Osteocyte (in vitro differentiated cells): ENCODE data around the gene ABL2. TPM values are rescaled to one million over a fixed set of nuclear protein-coding genes. Genes with fewer than 3 reads are reported as not detected.

Experiments used
- DNase-seq: peaks from one replicate; pipeline ENCODE4 v3.0.0; 2021; ENCODE audit warnings: mixed read lengths; ENCODE audit not compliant: unreplicated experiment; ENCODE audit errors: extremely low spot score
- H3K27ac Mint-ChIP-seq: one replicate; pipeline ENCODE4 v1.8.0; 2021; ENCODE audit warnings: mild to moderate bottlenecking, mixed read lengths; ENCODE audit not compliant: unreplicated experiment
- H3K27me3 Mint-ChIP-seq: one replicate; pipeline ENCODE4 v1.8.0; 2021; ENCODE audit warnings: mixed read lengths; ENCODE audit not compliant: unreplicated experiment
- H3K36me3 Mint-ChIP-seq: one replicate; pipeline ENCODE4 v1.8.0; 2021; ENCODE audit warnings: mixed read lengths; ENCODE audit not compliant: unreplicated experiment
- H3K4me1 Mint-ChIP-seq: one replicate; pipeline ENCODE4 v1.8.0; 2021; ENCODE audit warnings: mixed read lengths; ENCODE audit not compliant: unreplicated experiment
- H3K4me3 Mint-ChIP-seq: one replicate; pipeline ENCODE4 v1.8.0; 2021; ENCODE audit warnings: mild to moderate bottlenecking, moderate library complexity, mixed read lengths; ENCODE audit not compliant: unreplicated experiment
- H3K9me3 Mint-ChIP-seq: one replicate; pipeline ENCODE4 v1.8.0; 2021; ENCODE audit warnings: mixed read lengths; ENCODE audit not compliant: unreplicated experiment
- CTCF ChIP-seq: fragments of 200-600 bp; sonication (generic); IDR thresholded peaks from 2 replicates; pipeline ENCODE4 v1.5.0; 2021; ENCODE audit warnings: antibody characterized with exemption, mild to moderate bottlenecking, moderate library complexity
- total RNA-seq: library from RNA; stranded (reverse); gene quantifications from 2 replicates; pipeline ENCODE4 v1.2.1, GENCODE V29; 2021

Gene ABL2
- total RNA-seq, 1 donor from 2014 or later = 36.3 TPM

- no peak overlapping the region for H3K4me3 Mint-ChIP-seq
- no peak for TF ChIP-seq CTCF
- H3K27ac Mint-ChIP-seq = no peak overlapping the region
- peaks cover 14% of the 10 kb centered on the region for H3K4me1 Mint-ChIP-seq
- DNase-seq = no peak
- H3K36me3 Mint-ChIP-seq = no peaks in the 10 kb centered on the region
- H3K27me3 Mint-ChIP-seq = no peaks in the 10 kb centered on the region
- no peaks in the 10 kb centered on the region for H3K9me3 Mint-ChIP-seq
These were observed 38.6 kb downstream of the ABL2 start for GRCh38 chr1:179190861-179191260.

GRCh38 chr1:179187735-179188471 lies 41.6 kb downstream of the ABL2 start:
- no peak for TF ChIP-seq CTCF
- Mint-ChIP-seq H3K36me3 (no peaks in the 10 kb centered on the region), H3K4me3 (no peak overlapping the region), H3K27ac (peak overlapping the region; percentile 2), H3K4me1 (peaks cover 7% of the 10 kb centered on the region), H3K27me3 (no peaks in the 10 kb centered on the region), H3K9me3 (no peaks in the 10 kb centered on the region)
- no peak for DNase-seq

GRCh38 chr1:179187043-179187442 lies 42.4 kb downstream of the ABL2 start:
- no peak for TF ChIP-seq CTCF
- H3K4me3 Mint-ChIP-seq = no peak overlapping the region
- H3K27ac Mint-ChIP-seq = no peak overlapping the region
- H3K27me3 Mint-ChIP-seq = no peaks in the 10 kb centered on the region
- H3K9me3 Mint-ChIP-seq = no peaks in the 10 kb centered on the region
- H3K36me3 Mint-ChIP-seq = no peaks in the 10 kb centered on the region
- DNase-seq = no peak
- H3K4me1 Mint-ChIP-seq = peaks cover 7% of the 10 kb centered on the region

GRCh38 chr1:179184403-179184802 lies 45.1 kb downstream of the ABL2 start:
- no peak for TF ChIP-seq CTCF
- Mint-ChIP-seq H3K9me3 (no peaks in the 10 kb centered on the region), H3K27ac (no peak overlapping the region), H3K4me3 (no peak overlapping the region), H3K4me1 (peaks cover 12% of the 10 kb centered on the region), H3K27me3 (no peaks in the 10 kb centered on the region), H3K36me3 (no peaks in the 10 kb centered on the region)
- no peak for DNase-seq

- Mint-ChIP-seq H3K27ac (no peak overlapping the region), H3K27me3 (no peaks in the 10 kb centered on the region), H3K36me3 (no peaks in the 10 kb centered on the region), H3K4me1 (peaks cover 16% of the 10 kb centered on the region), H3K9me3 (no peaks in the 10 kb centered on the region), H3K4me3 (no peak overlapping the region)
- TF ChIP-seq CTCF = no peak
- no peak for DNase-seq
These were observed 45.6 kb downstream of the ABL2 start for GRCh38 chr1:179183857-179184256.
